GM18868 (cell line): Measurements from ENCODE around the gene HRH1.
"Not testable (repeated sequence)": the region's sequence is repeated elsewhere in the genome, so short reads cannot be mapped to it uniquely, and the experiment has no call there.

Source experiments
- ATAC-seq: cut with Tn5 transposase; IDR thresholded peaks from one replicate; pipeline ENCODE4 v1.9.1; 2021; ENCODE audit warnings: mild to moderate bottlenecking, moderate library complexity; ENCODE audit not compliant: unreplicated experiment

Gene HRH1

GRCh38 chr3:11236588-11237461, 82.5 kb downstream of the HRH1 start:
- peak; percentile 64 for ATAC-seq

GRCh38 chr3:11238060-11238459, 83.8 kb downstream of the HRH1 start:
- no peak for ATAC-seq

GRCh38 chr3:11238880-11239279, 84.6 kb downstream of the HRH1 start:
- ATAC-seq, result no peak

GRCh38 chr3:11239796-11240195, 85.5 kb downstream of the HRH1 start:
- ATAC-seq, result no peak

DNA sequence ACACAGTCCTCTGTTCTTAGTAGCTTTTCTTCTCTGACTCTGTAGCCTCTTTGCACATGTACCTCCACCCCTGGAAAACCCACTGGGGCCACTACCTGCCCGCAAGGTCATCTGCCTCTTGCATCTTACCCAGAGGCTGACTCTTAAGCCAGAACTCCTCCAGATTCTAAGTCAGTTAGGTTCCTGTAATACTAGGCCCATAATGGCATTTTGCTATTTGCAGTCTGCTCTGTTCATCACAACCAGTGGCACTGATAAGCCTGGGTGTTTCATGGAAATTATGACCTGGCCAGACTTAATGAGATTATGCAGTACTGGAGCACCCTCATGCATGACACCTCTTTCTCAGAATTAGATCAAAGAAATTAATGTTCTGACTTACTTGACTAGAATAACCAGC, 86.2 kb downstream of the HRH1 start:
- ATAC-seq, result no peak

DNA sequence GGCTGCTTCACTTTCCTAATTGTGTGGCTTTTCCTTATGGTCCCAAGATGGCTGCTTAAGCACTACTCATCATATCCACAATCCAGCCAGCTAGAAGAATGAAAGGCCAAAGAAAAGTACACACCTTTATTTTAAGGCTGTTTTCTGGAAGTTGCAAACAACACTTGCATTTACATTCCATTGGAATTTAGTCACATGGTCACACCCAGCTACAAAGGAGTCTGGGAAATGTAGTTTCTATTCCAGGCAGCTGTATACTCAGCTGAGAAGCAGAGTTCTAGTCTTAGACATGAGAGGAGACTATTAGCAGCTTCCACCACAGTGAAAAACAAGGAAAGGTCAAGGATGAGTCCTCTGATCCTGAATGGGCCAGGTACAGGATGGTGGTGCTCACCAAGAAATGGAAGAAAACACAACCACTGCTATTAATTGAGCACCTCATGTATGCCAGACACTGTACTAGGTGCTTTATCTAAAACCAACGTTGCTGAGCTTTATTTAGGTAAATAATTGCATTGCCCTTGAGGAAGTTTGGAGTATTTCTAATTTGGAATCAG, 89.9 kb downstream of the HRH1 start:
- no peak for ATAC-seq

GRCh38 chr3:11245276-11245675, 91.0 kb downstream of the HRH1 start:
- ATAC-seq, result no peak

- ATAC-seq, result no peak
These were observed 91.8 kb downstream of the HRH1 start for GRCh38 chr3:11245827-11246662.

DNA sequence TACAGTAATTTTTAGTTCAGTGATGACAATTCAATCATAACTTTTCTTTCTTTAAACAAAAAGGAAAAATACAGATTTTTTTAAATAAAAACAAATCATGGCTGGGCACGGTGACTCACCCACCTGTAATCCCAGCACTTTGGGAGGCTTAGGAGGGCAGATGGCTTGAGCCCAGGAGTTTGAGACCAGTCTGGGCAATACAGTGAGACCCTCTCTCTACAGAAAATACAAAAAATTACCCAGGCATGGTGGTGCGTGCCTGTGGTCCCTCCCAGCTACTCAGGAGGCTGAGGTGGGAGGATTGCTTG, 92.3 kb downstream of the HRH1 start:
- ATAC-seq, result no peak

- ATAC-seq, result no peak
These were observed 93.1 kb downstream of the HRH1 start for GRCh38 chr3:11247362-11247761.

GRCh38 chr3:11248596-11248995, 94.3 kb downstream of the HRH1 start:
- no peak for ATAC-seq

- ATAC-seq, result no peak
These were observed 96.9 kb downstream of the HRH1 start for GRCh38 chr3:11250902-11251806.

GRCh38 chr3:11251807-11252176, 97.5 kb downstream of the HRH1 start:
- ATAC-seq, result no peak

- no peak for ATAC-seq
These were observed 100.6 kb downstream of the HRH1 start for GRCh38 chr3:11254876-11255275.

- ATAC-seq, result not testable (repeated sequence)
These were observed 101.2 kb downstream of the HRH1 start for GRCh38 chr3:11255537-11255936.

- no peak for ATAC-seq
These were observed 104.7 kb downstream of the HRH1 start for GRCh38 chr3:11258958-11259357.

- no peak for ATAC-seq
These were observed 106.2 kb downstream of the HRH1 start for GRCh38 chr3:11260460-11260859.

DNA sequence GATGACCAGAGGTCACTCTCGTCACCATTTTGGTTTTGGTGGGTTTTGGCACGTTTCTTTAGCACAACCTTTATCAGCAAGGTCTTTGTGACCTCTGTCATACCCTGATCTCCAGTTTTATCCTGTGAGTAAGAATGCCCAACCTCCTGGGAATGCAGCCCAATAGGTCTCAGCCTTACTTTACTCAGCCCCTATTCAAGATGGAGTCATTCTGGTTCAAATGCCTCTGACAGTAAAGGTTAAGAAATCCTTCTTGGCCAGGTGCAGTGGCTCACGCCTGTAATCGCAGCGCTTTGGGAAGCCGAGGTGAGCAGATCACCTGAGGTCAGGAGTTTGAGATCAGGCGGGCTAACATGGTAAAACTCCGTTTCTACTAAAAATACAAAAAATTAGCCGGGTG, 114.7 kb downstream of the HRH1 start:
- ATAC-seq, result no peak

DNA sequence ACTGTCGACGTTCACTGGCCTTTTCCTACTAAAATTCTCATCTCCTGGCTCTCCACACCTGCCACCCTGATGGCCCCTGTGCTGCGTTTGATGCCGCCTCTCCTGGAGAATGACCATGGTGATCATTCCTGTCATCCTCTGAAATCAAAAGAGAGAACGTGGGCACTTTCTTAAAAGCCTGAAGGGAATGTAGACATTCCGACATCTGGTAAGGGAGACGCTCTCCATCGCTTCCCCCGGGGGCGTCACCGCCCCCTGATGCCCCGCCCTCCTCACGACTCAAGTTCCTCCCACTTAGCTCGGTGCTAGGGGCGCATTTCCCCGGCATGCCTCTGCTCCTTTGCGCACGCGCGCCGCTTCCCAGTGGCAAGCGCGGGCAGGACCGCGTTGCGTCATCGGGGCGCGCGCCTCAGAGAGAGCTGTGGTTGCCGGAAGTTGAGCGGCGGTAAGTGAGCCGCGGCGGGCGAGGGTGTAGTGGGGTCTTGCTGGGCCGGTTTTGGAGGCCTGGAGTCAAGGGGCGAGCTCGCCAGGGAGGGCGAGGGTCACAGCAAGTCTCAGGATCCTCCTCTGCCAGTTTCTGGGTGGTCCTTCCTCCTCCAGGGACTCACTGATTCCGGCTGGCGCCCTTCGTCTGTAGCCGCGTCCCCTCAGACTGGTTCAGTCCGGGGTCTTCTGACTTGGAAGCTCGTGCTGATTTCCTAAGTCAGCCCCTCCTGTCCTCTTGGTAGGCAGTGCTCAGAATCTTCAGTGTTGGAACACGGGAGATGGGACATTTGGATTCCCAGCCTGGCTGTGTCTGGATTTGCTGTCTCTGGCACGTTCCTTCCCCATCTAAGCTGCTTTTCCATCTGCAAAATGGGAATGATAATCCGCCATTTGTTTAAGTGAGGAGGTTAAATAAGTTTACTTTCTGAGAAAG, 118.0 kb downstream of the HRH1 start, which contains the start of gene ATG7:
ATG7 (plus strand) TSS at position 412 of the 919 bp plus-strand sequence. CDS start 26,299 bp downstream, outside the sequence.
- peak; percentile 96 for ATAC-seq
